HT-29 (cell line): Measurements from ENCODE around the gene EMX2. TPM values are rescaled to one million over a fixed set of nuclear protein-coding genes. Genes with fewer than 3 reads are reported as not detected.

Experiments
- DNase-seq: peaks from one replicate; pipeline ENCODE4 v3.0.0-alpha.2; 2015; ENCODE audit warnings: low spot score
- total RNA-seq: library from RNA; depleted of rRNA; stranded (reverse); fragments of >200 nt; shearing (Covaris generic); gene quantifications from 2 replicates; pipeline ENCODE4 v1.2.3, GENCODE V29; 2014

EMX2 gene
- total RNA-seq, 1 experiment from 2014 or later: not detected

DNA sequence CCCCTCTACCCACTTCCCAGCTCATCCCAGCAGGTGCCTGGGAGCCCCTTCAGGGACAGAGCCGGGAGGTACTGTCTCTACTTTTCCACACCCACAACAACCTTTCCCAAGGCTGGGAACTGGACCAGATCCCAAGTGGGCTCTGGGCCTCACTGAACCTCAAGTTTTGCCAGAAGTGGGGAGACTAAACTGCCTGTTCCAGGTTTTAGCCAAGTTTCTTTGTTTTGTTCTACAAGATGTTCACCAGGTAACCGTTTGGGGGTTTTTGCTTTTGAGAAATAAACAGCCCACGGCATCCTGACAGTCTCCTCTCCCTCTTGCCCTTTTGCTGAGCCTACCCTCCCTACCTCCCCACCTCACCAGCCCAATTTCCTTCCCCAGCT is 10.6 kb upstream of the EMX2 start:
- no peak for DNase-seq

DNA sequence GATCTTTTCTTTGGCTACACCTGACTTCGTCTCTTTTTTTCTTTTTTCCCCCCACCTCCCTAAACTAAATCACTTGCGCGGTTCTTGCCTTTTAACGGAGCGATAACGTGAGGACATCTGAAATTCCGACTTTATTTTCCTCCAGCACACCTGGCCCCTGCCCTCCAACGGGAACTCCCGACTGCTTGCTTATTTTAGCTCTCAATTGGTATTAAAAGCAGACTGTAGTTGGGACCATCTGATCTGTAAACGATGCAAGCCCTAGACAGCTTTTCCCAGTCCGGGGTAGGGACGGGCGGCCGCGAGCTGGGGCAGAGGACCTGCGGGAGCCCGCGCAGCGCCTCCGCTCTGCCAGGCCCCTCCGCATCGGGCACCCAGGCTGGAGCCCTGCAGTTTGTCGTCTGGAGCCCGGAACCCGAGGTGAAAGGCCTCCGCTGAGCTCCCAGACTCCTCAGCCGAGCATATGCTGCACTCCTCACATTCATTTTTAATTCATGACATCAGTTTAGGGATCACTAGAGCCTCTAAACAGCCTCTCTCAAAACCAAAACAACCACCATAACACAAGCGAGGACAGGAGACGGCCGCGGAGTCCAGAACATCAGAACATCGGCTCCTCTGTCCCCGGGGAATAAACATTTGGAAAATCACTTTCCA is 10.0 kb upstream of the EMX2 start:
- no peak for DNase-seq

DNA sequence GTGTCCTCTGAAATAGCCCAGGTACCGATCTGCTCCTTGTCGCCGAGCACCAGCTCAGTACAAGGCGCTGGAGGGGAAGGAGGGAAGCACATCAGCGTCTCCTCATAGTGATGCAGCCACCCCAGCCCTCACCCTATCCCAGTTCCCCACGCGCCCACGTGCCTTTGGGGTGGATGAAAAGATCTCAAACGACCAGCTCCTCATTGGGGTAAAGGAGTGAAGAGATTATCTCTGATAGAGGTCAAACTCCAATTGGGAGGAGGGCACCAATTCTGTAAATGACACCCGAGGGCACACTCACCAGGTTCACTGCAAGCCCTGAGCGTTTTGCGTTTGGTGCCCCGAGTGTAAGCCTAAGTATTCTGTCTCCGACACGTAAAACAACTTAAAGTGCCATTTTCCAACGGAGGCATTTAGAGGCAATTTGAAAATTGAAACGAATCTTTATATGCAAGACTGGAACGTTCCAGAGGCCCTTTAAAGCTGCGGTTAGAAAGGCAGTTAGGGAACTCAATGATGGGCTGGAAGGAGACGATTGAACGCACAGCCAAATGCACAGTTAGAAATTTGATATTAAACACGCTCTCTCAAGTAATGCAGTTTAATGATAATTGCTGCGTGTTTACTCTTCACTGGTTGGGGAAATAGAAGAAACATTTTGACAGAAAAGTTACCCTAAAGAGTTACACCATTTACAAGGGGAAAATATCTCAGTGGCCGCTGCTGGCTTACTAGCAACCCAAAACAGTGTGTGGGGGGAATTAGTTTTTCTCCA is 8.9 kb upstream of the EMX2 start:
- no peak for DNase-seq

DNA sequence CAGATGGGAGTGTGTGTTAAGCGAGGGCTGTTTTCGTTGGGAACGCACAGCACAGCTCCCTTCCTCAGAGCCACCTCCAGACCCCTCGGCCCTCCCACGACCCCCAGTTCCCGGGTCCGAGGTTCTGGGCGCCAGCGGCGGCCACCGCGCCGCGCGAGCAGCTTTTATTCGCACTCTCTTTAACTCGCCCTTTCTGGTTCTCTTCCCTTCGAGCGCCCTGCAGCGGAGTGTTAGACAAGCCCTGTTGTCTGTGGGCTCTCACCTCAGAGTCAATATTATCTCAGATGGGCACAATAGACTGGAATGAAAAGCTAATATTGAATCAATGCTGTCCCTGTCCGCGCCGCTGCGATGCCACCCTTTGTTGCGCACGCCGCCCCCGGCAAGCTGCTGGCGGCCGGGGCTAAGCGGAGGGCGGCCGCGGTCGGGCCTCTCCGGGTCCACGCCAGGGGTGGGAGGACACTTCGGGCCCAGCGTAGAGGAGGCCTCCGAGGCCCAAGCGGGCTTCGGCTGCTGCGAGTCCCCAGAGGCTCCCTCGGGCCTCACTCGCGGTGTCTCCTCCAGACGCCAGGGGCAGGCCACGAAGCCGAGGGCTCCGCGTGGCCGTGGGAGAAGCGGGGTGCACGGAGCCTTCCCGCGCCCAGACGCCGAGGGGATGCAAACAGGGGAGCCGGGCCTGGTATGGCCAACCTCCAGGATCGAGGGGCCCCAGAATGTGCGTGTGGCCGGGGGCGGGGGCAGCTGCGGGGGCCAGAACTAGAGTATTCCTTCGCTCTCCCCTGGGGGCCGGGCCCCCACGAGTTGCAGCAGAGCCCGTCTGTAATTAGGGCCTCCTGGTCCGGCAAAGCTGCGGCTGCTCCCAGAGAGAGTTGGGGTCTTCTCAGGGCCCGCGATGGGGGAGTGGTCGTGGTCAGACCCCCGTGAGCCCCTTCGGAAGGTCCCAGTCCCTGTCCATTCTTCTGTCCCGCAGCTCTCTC is 7.9 kb upstream of the EMX2 start:
- DNase-seq: no peak

DNA sequence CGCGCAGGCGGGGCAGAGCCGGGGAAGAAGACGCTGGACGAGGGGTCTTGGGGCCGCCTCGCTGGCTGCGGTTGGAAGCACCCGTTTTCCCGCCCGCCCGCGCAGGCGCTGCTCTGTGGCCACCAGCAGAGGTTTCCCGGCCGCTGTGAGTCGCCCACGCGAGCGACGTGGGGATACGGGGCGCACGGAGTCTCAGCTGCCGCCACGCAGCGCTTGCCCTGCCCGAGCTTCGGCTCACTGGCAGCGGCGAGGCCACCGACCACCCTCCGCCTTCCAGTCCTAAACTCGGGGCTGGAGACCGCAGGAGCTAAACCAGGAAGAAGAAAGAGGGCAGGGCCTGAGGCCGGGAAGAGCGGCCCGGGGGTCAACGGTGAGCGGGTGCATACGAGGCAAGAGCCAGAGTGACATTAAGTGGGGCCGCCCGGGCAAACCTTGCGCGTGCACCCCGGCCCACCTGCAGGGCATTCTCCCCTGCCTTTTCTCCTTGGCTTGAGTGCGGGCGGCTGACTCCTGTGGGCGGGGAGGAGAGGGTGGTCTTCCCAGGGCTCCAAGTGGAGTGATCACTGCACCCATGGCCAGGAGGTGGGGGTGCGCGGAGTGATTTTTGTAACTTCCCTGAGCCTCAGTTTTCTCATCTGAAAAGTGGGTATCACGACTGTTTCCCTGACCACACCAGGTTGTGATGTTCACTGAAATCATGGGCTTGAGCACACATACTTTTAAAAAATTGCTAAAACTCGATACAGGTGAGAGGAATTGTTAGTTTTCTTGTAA is 7.1 kb upstream of the EMX2 start:
- DNase-seq: no peak

DNA sequence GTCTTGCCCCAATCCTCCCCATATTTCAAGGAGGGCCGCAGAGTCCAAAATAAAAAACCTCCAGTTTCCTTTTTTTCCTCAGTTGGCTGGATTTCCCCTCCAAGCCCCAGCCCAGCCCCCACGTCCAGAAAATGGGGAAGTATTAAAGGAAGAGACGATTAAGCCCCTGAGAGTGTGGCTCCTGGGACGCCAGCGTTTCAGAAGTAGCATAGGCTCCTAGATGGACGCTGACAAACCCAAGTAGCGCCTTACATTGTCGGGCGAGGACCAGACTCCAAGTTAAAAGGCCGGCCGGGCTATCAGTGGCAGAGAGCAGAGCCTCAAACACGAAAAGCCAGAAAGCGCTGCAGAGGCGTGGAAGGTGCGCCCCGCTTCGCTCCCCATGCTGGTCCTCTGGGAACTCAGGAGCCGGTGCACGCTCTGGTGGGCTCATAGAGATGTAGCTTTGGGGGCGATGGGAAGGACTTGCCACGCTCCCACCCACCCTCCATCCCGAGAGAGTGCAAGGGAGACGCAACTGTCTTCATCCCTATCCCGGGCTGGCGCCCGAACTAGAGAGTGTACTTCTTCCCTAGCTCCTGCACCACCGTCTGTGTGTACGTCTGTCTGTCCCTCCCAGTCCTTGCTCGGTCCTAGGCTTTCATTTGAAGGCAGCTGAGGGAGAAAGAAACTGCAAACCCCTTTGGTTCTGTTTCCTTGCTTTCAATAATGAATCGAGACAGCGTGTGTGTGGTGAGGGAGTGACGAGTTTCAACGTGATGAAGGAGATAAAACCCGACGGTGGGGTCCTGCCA is 6.3 kb upstream of the EMX2 start:
- DNase-seq: no peak

DNA sequence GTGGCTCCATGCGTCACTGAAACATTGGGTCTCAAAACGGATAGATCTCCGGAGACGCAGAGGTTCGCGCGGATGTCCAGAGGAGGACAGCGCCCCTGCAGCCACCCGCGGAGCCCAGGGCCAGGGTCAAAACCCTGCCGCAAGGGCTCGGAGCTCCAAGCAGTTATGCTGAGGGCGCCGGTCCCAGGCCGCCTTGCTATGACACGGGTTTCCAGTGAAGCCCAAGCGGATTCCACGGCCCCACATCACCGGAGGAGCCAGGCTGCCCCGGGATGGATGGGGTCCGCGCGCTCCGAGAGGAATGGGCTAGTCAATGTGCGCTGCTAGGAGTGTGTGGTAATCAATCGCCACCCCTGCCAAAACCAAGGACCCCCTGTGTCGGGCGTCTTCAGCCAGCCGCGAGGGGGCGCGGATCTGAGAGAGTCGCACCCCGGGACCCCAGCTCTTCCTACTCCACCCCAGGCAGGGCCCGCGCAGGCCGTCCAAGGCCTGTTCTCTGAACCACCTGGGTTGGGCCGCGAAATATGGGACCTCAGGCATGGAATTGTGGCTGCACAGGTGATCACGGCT is 5.6 kb upstream of the EMX2 start:
- no peak for DNase-seq

DNA sequence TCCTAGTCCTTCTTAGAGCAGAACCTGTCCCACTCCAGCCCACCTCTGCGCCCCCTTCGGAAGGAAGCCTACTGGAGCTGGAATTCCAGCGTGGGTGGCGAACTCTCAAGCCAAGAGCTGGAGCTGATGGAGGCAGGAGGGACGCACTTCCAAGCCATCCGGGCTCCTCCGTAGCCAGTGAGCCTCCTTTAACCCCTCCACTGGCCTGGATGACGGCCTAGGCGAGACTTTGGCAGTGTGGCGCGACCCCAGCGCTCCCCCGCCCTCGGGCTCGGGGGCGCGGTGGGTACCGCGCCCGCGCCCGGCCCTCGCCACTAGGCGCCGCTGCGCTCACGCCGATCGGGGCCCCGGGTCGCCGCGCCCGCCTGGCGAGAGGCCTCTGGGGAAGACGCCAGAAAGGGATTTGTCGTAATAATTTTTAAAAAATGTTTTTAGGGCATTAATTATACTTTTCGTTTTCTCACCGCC is 5.1 kb upstream of the EMX2 start:
- no peak for DNase-seq

DNA sequence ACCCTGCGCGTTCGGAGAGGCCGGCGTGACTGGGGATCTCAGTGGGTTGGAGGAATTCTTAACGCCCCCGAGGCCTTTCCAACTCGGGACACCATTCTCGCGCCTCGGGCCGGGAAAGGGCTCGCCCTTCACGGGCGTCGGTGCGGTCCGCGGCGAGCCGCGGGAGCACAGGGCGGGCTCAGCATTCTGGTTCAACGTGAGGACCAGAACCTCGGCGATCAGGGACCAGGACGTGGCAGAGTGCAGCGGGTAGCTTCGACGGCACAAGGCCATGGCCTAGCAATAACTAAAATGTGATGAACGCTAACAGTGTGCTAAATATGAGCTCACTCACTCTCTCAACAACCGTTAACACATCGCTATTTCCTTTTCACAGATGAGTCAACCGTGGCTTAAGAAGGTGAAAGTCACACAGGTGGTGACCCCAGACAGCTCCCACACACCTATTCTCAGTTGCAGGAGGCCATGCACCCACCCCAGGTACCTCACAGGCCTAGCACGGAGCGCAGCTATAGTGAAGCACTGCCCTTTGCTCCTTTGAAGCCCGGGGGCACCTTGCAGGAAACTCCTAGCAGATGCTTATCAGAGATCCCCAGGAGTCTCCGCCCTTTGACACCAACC is 4.5 kb upstream of the EMX2 start:
- no peak for DNase-seq

DNA sequence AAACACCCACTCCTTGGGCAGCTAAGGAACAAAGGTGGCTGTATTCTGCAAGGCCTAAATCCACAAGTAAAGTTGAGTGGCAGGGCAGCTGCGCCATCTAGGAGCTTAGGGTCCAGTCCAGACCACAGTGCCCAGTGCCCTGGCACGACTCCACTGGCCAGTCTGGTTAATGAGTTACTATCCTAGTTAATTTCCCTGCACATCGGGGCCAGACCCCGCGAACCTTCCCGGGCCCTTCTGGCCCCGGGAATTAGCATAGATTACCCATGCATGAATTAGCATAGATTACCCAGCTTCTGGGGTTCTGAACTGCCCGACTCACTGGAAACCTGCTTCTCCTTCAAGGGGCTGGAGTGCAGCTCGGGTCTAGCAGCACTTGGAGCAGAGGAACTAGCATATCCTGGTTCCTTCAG is 3.2 kb upstream of the EMX2 start:
- no peak for DNase-seq

DNA sequence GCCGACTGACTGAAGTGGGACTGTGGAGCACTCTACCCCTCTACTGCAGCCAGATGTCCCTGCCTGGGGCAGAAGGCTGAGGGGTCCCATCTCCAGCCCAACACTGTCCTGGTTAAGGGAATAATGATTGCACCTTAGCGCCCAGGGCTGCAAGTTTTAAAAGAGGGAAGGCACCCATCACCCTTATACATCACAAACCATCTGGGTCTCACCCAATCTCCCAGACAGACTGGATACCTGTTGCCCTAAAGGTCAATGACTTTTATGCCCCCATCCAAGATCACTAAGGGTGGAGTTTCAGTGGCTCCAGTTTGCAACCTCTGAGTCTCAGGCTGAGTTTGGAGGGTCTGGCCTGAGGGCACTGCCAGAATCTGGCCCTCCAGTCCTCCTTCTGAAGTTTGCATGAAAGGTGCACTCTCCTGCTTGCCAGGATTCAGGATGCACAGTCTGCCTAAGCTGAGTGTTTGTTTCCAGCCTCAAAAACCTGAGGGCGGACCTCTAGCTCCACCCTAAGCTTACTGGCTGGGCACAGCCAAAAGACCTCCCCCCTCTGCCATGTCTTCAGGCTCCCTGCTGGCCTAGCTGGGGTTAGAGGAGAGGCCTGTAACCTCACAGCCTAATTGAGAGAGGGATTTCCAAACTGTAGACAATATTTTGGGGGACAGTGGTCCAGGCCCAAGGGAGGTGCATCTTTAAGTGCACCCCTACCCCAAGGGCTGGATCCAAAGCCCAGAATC is 2.5 kb upstream of the EMX2 start:
- no peak for DNase-seq

DNA sequence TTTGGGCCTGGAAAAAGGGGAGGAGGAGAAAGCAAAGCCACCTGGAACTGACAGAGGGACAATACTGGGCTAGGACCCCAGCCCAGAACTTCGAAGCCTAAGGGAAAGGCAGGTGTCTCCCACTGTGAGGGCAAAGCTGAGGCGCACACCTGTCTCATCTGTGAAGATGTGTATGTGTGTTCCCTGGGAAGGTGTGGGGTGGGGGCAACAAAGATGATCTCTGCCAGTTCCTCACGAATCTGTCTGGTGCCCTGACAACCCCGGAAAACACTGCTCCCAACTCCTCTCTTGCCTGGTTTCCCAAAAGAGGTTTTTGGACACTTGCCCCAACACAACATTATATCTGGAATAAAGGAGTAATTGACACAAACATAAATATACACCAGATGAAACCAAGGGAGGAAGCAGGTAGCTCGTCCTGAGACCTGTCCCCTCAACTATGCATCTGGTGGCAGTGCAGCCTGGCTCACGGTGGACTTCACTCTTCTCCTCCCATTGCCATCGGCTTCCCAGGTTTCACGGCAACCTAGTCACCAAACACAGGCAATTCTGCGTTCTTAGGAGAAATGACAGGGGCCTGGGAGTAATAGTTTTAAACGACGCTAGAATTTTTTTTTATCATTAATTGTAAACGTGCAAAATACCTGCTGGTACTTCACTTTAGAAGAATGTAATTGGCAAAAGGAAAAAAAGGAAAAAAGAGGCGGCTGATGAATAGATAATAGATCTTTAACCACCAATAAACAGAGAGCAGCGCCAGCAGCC is 1.7 kb upstream of the EMX2 start:
- DNase-seq: no peak

DNA sequence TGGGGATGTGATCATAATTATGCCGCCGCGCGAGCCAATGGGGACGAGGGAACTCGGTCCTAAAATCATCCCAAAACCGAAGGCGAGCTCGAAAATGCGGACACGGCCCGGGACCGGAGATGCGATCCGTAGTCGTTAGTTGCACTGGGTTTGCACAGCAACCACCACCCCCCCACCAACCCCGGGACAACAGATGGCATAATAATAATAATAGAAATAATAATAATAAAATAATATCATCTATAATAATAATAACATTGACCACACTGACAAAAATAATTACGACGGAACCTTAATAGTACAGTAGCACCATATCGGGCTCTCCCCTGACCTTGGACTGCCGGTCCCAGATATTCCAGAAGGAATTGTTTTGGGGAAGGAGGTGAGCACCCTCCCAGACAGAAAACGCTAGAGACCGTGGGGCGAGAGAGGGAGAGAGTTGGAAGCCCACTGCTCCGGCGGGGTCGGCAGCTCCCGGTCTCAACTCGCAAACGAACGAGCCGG is 1.1 kb upstream of the EMX2 start:
- DNase-seq: no peak

DNA sequence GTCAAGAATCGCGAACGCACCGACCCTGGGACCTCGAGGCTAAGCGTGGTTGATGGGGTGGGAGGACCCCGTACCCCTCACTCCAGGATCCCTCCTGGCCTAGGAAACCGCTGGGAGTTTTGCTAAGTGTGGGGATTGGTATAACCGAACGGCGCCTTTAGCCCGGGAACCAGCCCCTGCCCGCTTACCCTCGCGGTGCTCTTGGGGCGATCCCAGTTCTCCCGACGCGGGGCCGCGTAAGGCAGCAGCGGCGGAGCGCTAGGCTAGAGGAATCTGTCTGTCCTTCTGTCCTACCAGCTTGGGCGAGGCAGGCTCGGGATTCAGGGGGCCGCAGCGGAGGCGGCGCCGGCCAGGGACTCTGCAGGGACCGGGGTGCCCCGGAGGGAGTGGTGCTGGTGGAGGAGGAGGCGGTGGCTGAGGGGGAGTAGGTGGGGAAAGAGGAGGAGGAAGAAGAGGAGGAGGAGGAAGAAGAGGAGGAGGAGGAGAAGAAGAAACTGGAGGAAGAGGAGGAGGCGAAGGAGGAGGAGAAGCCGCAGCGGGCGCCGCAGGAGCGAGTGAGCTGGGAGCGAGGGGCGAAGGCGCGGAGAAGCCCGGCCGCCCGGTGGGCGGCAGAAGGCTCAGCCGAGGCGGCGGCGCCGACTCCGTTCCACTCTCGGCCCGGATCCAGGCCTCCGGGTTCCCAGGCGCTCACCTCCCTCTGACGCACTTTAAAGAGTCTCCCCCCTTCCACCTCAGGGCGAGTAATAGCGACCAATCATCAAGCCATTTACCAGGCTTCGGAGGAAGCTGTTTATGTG is 439 bp upstream of the EMX2 start:
- no peak for DNase-seq

DNA sequence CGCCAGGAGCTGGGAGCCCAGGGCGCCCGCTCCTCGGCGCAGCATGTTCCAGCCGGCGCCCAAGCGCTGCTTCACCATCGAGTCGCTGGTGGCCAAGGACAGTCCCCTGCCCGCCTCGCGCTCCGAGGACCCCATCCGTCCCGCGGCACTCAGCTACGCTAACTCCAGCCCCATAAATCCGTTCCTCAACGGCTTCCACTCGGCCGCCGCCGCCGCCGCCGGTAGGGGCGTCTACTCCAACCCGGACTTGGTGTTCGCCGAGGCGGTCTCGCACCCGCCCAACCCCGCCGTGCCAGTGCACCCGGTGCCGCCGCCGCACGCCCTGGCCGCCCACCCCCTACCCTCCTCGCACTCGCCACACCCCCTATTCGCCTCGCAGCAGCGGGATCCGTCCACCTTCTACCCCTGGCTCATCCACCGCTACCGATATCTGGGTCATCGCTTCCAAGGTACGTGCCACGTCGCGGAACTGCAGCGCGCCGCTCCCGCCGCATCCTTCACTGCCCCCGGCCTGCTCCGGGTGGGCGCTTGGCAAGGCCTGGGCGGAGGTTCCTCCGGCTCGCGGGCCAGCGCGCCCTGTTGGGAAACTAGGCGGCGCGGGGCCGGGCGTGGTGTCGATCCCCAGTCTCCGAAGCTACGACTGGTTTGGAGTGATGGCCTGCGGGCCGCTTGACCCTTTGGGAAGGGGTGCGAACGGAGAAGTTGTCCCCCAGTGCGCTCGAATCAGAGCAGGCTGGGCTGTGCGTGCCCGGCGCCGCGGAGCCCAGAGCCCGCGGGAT is 868 bp downstream of the EMX2 start:
- DNase-seq: no peak

DNA sequence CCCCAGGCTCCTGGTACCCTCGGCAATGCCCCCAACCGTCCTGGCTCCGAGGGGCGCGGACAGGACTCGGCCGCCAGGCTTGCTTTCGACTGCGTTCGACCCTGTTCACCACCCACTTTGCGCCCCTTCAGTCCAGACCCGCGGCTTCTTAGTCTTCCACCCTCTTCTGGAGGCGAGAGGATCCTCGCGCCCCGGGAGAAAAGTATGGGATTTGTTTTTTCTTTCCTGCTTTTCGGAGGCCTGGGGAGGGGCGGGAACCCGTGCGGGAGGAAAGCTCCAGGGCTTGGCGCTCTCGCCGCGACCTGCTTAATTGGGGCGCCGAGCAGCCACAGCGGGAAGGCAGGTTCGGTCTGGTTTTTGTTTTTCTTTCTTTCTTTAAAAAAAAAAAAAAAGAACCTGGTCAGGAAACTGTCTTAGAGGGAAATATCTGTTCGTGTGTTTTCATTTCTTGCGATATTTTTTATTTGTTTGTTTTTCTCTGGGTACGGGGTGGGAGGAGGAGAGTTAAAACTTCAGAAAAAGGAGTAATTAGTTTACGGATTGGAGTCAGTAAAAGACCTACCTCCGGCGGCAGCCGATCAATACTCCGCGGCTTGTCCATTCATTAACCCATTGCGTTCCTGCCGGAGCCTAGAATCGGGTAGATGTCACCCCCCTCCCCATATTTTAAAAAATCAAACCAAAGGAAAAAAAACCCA is 1.6 kb downstream of the EMX2 start:
- no peak for DNase-seq
